Skeletal muscle satellite cell (primary cell): ENCODE data around the gene CHST1.

Experiments used
- H3K27me3 ChIP-seq: 2 replicates; pipeline ENCODE4 v1.7.0; 2013; ENCODE audit warnings: low read length; ENCODE audit not compliant: control insufficient read depth, insufficient read depth
- H3K36me3 ChIP-seq: 2 replicates; pipeline ENCODE4 v1.7.0; 2013; ENCODE audit warnings: mild to moderate bottlenecking, control low read depth, low read length; ENCODE audit not compliant: insufficient read depth
- H3K4me1 ChIP-seq: 2 replicates; pipeline ENCODE4 v1.7.0; 2013; ENCODE audit warnings: low read length; ENCODE audit not compliant: control insufficient read depth, insufficient read depth
- H3K4me2 ChIP-seq: 2 replicates; pipeline ENCODE4 v1.7.0; 2013; ENCODE audit warnings: mild to moderate bottlenecking, low read length
- H3K4me3 ChIP-seq: 2 replicates; pipeline ENCODE4 v1.7.0; 2013; ENCODE audit warnings: low read length
- H3K9ac ChIP-seq: 2 replicates; pipeline ENCODE4 v1.7.0; 2013; ENCODE audit warnings: mild to moderate bottlenecking, low read depth, low read length, moderate library complexity
- H3K9me3 ChIP-seq: replicated peaks from 2 replicates; pipeline ENCODE4 v1.7.0; 2013; ENCODE audit warnings: mild to moderate bottlenecking, control low read depth, low read length

Gene CHST1

DNA sequence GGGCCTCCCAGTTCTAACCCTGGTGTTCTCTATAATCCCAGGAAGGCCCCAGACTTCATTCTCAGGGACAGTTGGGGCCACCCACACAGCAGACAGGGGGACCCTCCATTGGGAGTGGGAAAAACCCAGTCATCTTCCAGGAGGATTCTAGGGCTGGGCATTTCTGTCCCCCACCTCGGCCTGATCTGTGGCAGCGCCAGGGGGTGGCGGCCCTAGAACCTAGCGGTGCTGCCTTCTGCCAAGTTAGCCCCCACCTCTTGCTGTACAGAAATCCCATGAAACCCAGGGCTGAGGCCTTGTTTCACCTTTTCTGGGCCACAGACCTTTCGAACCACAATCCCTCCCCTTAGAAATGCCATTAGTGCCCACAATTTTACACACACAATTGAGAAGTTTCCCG is 9.6 kb downstream of the CHST1 start:
- H3K9ac ChIP-seq, result no peak overlapping the region
- peaks cover 9% of the 10 kb centered on the region for H3K27me3 ChIP-seq
- H3K36me3 ChIP-seq, result no peaks in the 10 kb centered on the region
- H3K9me3 ChIP-seq, result no peaks in the 10 kb centered on the region
- H3K4me1 ChIP-seq, result peaks cover 20% of the 10 kb centered on the region
- H3K4me3 ChIP-seq, result no peak overlapping the region
- H3K4me2 ChIP-seq, result no peak overlapping the region

- peaks cover 20% of the 10 kb centered on the region for H3K4me1 ChIP-seq
- no peaks in the 10 kb centered on the region for H3K36me3 ChIP-seq
- no peaks in the 10 kb centered on the region for H3K9me3 ChIP-seq
- H3K9ac ChIP-seq, result no peak overlapping the region
- peaks cover 9% of the 10 kb centered on the region for H3K27me3 ChIP-seq
- H3K4me3 ChIP-seq, result no peak overlapping the region
- H3K4me2 ChIP-seq, result no peak overlapping the region
Measured at GRCh38 chr11:45655347-45655756, 10.1 kb downstream of the CHST1 start.

GRCh38 chr11:45655012-45655283 is 10.5 kb downstream of the CHST1 start:
- no peak overlapping the region for H3K4me3 ChIP-seq
- no peak overlapping the region for H3K9ac ChIP-seq
- peaks cover 5% of the 10 kb centered on the region for H3K27me3 ChIP-seq
- peaks cover 20% of the 10 kb centered on the region for H3K4me1 ChIP-seq
- no peak overlapping the region for H3K4me2 ChIP-seq
- no peaks in the 10 kb centered on the region for H3K36me3 ChIP-seq
- no peaks in the 10 kb centered on the region for H3K9me3 ChIP-seq

DNA sequence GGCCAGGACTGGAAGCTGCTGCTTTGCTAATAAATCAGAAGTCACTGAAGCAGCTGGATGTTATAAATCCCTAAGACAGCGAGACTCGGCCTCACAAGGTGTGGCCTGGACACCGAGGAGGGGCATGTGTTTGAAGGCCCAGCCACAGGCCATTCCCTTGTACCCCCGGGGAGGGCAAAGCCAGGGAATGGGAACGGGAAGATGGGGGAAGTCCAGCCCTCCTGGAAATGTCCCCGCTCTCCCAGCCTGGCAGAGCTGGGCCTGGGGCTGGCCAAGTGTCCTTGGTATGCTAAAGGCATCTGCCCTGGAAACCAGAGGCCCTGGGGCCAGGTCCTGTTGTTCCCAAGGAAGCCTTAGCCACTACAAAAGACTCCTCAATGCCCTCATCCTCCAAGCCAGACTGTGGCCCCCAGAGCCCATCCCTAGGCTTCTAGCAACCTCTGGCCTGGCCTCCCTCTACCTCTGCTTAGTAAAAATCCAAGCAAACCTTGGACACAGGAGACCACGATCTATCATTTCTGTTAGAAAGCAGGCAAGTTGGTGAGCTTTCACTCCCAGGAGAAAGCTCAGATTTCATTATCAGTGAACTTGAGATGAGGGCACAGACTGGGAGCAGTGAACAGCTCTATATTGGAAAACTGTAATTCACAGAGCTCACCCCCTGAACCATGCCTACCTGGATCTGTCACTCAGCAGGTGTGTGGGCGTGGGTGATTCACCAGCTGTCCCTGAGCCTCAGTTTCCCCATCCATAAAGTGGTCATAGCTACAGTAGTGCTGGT is 11.0 kb downstream of the CHST1 start:
- Histone ChIP-seq H3K27me3 (no peaks in the 10 kb centered on the region), H3K4me2 (no peak overlapping the region), H3K4me3 (no peak overlapping the region), H3K36me3 (no peaks in the 10 kb centered on the region), H3K9me3 (no peaks in the 10 kb centered on the region), H3K4me1 (peaks cover 20% of the 10 kb centered on the region), H3K9ac (no peak overlapping the region)

GRCh38 chr11:45653277-45653676 is 12.1 kb downstream of the CHST1 start:
- H3K4me3 ChIP-seq, result no peak overlapping the region
- H3K4me1 ChIP-seq, result peaks cover 10% of the 10 kb centered on the region

DNA sequence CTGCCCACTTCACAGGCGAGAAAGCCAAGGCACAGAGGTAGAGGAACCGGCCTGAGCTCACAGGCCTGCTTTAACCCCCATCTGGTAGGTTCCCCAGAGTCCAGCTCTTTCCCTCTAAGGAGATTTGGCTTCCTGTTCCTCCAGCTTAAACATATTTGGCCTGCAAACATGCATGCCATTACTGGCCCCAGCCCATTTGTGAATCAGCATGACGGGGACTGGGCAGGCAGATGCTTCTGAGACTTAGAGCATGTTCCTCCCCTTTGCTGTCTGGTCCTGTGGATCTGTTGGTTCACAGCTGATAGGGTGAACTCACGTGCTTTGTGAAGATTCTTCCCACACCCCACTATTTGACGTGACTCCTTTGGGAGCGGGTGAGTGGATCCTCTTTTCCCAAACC is 12.6 kb downstream of the CHST1 start:
- H3K9ac ChIP-seq, result no peak overlapping the region
- no peaks in the 10 kb centered on the region for H3K9me3 ChIP-seq
- H3K4me1 ChIP-seq, result peaks cover 8% of the 10 kb centered on the region
- H3K4me3 ChIP-seq, result no peak overlapping the region
- no peaks in the 10 kb centered on the region for H3K27me3 ChIP-seq
- no peak overlapping the region for H3K4me2 ChIP-seq
- no peaks in the 10 kb centered on the region for H3K36me3 ChIP-seq

More at GRCh38 chr11:45653277-45653676, 12.1 kb downstream of the CHST1 start:
- Histone ChIP-seq H3K4me2 (no peak overlapping the region), H3K27me3 (no peaks in the 10 kb centered on the region), H3K9ac (no peak overlapping the region), H3K36me3 (no peaks in the 10 kb centered on the region), H3K9me3 (no peaks in the 10 kb centered on the region)

DNA sequence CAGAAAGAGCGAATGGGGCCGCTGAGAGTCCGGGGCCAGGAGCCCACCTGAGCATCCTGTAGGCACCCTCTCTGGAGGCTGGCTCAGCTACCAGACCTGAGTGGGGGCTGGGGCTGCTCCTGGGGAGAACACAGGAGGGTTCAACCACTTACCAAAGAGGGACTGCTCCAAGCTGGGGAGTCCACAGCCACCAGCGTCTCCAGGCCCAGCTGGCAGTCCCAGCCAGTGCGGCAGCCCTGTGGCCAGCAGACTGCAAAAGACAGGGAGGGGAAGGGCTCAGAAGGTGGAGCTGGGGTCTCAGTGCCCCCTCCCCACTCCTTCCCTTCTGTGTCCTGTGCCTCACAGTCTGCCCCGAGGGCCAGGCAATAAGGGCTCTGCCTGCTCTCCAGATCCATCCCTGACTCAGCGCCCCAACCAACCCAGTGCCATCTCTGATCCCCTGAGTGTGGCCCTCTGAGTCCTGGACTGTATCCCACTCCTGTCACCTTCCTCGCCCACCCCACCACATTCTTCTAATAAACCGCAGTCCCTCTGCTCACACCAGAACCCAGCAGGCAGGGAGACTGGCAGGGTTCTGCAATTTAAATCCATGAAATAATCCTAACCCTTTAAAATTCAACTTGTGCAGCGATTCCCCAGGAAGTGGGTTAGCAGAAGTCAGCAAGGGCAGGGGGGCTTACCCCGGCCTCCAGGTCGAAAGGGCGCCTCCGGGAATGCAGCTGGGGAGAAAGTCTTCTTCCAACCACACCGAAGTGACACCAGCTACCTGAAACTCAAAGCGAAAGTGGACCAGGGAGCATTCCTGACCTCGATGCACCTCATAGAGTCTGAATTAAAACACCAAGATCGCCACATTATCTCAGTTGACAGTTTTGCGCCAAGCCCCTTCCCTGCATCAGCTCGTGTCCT is 13.3 kb downstream of the CHST1 start:
- Histone ChIP-seq H3K27me3 (no peaks in the 10 kb centered on the region), H3K36me3 (no peaks in the 10 kb centered on the region), H3K9me3 (no peaks in the 10 kb centered on the region), H3K4me1 (peaks cover 8% of the 10 kb centered on the region), H3K4me2 (no peak overlapping the region), H3K9ac (no peak overlapping the region), H3K4me3 (no peak overlapping the region)

- Histone ChIP-seq H3K36me3 (no peaks in the 10 kb centered on the region), H3K27me3 (no peaks in the 10 kb centered on the region), H3K4me3 (no peak overlapping the region), H3K4me1 (peaks cover 8% of the 10 kb centered on the region), H3K9me3 (no peaks in the 10 kb centered on the region), H3K9ac (no peak overlapping the region), H3K4me2 (no peak overlapping the region)
Measured at GRCh38 chr11:45651156-45651555, 14.3 kb downstream of the CHST1 start.

GRCh38 chr11:45650166-45651095 is 15.0 kb downstream of the CHST1 start:
- Histone ChIP-seq H3K9me3 (no peaks in the 10 kb centered on the region), H3K4me2 (no peak overlapping the region), H3K9ac (no peak overlapping the region), H3K4me3 (no peak overlapping the region), H3K4me1 (peaks cover 8% of the 10 kb centered on the region), H3K36me3 (no peaks in the 10 kb centered on the region), H3K27me3 (no peaks in the 10 kb centered on the region)

GRCh38 chr11:45649544-45650165 is 15.8 kb downstream of the CHST1 start:
- Histone ChIP-seq H3K9me3 (no peaks in the 10 kb centered on the region), H3K36me3 (no peaks in the 10 kb centered on the region), H3K4me3 (no peak overlapping the region), H3K27me3 (no peaks in the 10 kb centered on the region), H3K9ac (no peak overlapping the region), H3K4me2 (no peak overlapping the region), H3K4me1 (peaks cover 8% of the 10 kb centered on the region)

DNA sequence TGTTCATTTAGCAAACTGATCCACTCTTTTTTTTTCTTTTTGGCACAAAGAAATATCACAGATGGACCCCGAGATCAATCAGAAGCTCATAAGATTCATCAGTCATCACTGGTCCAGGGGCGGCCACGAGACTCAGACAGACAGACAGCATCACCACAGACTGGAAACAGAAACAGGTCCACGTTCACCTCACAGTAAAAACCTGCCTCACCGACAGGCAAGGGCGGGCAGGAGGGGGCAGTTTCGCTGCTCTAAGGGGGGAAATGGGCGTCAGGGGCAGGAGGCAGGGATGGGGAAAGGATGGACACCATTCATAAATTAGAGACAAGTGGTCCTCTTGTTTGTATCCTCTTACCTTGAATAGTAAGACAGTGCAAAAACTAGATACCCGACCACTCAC is 16.5 kb downstream of the CHST1 start:
- Histone ChIP-seq H3K36me3 (no peaks in the 10 kb centered on the region), H3K4me1 (peaks cover 8% of the 10 kb centered on the region), H3K9ac (no peak overlapping the region), H3K4me2 (no peak overlapping the region), H3K9me3 (no peaks in the 10 kb centered on the region), H3K4me3 (no peak overlapping the region), H3K27me3 (peaks cover under 1% of the 10 kb centered on the region)
